Hindlimb muscle (tissue), 1 donor: ENCODE results near the gene IGFALS. TPM values are rescaled to one million over a fixed set of nuclear protein-coding genes. Genes with fewer than 3 reads are reported as not detected.
A peak's percentile ranks its signal among the peaks of the same experiment; 100 is the strongest.

ENCODE experiments used
- DNase-seq: peaks from one replicate; pipeline ENCODE4 v3.0.0-alpha.2; 2013
- polyA plus RNA-seq: library from polyadenylated mRNA; unstranded; fragments of 120-200 nt; gene quantifications from one replicate; pipeline ENCODE4 v1.2.1, GENCODE V29; 2013; ENCODE audit not compliant: insufficient read length

The IGFALS gene
- polyA plus RNA-seq, result 0.52 TPM

DNA sequence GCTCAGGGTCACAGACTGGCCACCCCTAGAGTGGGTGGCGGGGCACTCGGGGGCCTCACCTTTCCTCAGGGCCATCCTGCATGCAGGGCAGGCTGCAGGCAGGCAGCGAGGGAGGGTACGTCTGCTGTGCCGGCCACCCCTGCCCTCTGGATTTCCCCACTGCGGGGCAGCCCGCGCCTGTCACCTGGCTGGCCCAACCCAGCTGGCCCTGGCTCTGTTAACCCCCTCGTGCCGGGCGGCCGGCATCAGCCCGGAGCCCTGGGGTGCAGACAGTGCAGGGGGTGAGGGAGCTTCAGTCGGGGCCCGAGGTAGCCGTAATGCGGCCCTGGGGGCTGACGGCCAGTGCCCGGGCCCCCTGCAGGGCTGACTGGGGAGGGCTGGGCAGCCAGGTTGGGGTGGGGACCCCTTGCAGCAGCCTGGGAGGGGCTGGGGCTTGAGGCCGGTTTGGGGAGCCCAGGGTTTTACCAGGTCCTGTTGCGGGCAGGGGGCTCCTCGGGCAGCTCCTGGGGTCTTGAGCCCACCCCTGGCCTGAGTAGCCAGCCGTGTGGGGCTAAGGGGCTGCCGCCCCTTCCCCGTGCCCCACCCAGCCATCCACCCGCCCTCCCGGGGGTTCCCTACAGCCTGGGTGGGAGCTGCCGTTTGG lies at the start of gene IGFALS:
Gene IGFALS, minus strand, starts transcription at position 128 of the 643 bp plus-strand sequence. Its CDS starts 53 bp downstream, at position 75.
- no peak for DNase-seq

DNA sequence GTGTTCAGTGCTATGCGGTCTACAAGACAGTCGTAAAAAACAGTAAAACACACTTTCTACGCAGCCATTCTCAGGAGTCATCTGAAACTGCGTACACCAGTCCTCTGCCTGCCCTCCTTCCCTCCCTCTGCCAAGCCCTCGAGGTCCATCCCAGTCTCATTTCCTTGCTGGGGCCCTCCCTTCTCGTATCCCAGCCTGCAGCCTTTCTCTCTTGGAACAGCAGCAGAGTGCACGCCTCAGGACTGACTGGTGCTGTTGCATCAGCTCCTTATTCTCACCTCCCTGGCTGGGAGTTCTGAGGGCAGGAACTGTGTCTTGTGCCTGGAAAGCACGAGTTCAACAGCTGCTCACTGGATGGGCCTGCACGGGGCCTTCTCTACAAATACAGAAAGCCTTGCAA lies 46.0 kb upstream of the IGFALS start:
- DNase-seq, result no peak

DNA sequence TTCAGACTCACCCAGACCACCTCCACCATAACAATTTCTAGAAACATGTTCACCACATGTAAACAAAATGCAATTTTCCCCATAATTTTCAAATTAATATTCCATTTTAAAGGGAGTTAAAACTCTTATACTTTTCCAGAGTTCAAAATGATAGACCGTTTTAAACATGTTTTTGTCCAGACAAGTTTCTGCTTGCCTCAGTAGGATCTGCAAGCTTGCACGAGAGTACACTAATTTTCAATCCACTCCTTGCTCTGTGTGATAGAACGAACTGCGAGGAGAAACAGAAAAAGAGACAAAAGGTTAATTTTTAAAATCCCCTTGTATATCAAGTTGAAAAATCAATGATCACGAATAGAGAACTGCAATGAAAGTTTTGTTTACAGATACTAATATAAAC lies 40.6 kb upstream of the IGFALS start:
- DNase-seq, result no peak

DNA sequence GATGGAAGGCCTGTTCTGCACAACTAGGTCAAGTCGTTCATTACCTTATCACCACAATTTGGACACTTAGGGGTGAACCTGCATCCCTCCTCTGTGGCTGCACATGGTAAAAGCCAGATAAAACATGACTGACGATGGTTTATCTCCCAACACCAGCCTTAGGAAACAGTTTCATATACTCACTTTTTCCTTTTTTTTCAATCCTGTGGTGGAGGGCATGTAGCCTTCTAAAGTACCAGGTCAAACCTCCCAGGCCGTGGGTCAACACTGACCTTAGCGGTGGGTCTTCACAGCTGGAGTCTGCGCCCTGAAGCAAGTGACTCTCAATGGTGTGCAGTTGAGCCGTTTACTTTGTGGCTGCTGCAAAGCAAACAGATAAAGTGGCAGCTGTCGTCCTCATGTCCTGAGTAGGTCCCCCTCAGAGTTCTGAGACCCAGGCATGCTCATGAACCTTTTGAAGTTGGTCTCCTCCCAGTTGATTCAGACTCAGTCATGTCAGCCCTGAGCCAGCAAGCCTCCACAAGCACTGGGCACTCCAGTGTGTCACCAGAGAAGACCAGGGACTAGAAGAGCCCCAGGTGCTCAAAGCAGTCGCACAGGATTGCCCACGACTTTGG lies 39.4 kb upstream of the IGFALS start:
- no peak for DNase-seq

DNA sequence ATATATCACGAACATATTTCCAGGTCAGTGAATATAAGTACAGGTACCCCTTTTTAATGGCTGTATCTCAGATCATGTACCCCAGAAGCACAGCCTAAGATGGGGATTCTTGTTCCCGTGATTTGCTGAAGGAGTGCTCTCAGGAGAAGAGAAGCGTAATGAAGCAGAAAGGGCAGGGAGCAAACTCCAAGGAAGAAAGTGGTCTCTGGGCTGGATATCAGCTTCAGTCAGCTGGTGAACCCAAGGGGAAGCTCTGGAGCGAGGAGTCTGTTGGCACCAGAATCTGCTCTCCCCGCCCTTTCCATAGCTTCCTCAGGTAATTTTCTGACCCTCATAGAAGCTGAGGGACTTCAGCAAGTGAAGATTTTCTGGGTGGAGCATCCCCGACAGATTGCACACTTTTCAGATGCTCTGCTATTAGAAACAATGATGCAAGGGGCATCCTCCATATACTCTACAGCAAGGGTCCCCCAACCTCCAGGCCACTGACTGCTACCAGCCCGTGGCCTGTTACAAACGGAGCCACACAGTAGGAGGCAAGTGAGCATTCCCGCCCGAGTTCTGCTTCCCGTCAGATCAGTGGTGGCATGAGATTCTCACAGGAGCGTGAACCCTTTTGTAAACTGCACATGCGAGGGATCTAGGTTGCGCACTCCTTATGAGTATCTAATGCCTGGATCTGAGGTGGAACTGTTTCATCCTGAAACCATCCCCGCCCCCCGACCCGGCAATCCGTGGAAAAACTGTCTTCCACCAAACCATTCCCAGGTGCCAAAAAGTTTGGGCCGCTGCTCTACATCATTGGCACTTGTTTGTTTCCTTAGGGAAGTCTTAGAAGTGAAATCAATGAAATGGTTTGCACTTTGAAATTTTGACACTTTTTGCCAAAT lies 37.9 kb upstream of the IGFALS start:
- no peak for DNase-seq

DNA sequence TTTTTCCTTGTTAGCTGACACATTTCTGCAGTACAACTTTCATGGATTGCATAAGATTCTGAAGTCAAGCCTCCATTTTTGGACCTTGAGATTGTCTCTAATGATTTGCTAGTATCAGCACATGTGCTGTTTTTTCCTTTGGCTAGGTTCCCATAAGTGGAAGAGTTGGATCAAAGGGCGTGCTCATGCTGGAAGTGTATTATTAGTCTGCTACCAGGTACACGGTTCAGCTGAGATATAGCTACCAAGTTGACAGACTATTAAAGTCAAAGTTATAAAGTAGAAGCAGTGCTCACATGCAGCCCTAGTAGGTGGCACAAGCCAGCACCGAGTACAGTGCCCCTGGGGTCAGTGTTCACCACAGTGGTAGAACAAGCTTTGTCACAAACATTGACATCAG lies 36.7 kb upstream of the IGFALS start:
- no peak for DNase-seq

DNA sequence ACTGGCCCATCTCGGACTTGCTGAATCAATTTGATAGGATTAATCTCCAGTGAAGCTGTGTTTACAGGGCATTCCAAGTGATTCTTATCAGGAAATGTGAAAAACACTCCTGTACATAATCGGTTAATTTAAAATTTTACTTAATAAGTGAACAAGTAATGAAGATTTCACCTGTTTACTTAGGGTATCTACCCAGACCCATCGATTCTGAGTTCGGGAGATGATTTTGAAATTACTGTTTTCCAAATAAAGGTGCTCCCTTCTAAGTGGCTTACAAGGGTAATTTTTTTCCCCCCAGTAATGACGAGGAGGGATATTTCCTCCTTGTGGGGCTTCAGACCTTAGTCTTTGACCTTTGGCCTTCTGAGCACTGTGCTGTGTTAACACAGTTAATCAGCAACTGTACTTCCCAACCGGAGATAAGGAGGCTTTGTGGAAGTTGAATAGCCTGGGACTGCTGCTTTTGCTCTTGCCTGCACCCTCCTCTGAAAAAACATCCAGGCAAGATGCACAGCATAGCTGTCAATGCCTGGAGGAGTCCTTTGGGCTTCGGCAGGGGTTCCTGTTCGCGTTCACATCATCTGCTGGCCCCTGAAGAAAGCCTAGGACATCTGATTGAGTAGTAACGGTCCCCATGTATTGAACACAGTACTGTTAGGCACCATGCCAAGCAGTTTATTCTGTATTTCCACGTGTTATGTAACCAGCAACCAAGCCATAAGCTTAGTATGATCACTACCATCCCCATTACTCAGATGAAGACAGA lies 35.3 kb upstream of the IGFALS start:
- no peak for DNase-seq

DNA sequence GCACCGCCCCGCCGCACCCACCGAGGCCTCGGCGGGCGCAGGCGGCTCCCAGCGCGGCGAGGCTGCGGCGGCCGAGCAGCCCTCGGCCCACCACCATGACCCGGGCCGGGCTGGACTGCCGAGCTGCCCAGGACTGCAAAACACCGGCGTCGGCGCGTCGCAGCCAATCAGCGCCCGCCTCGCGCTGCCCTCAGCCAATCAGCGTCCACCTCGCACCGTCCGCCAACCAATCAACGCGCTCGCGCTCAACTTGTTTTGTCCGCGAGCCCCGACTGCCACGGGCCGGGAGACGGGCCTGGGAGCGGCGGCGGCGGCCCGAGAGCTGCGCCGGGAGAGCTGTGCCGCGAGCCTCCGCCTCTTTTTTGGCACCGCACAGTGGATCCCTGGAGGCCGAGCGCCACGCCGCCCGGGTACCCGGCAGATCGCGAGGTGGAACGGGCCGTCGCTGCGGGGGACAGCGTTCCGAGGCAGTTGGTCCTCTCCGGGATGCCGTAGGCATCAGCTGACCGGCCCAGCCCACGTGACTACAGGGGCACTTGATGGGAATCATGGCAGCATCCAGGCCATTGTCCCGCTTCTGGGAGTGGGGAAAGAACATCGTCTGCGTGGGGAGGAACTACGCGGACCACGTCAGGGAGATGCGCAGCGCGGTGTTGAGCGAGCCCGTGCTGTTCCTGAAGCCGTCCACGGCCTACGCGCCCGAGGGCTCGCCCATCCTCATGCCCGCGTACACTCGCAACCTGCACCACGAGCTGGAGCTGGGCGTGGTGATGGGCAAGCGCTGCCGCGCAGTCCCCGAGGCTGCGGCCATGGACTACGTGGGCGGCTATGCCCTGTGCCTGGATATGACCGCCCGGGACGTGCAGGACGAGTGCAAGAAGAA lies 33.4 kb upstream of the IGFALS start, which contains the start of the genes FAHD1 and HAGH:
Gene FAHD1, plus strand, starts transcription at position 516 of the 883 bp plus-strand sequence. Its CDS starts 33 bp downstream, at position 549.
Gene HAGH, minus strand, starts transcription at position 135 of the 883 bp plus-strand sequence. Its CDS starts 38 bp downstream, at position 97.
- peak; percentile 96 for DNase-seq

DNA sequence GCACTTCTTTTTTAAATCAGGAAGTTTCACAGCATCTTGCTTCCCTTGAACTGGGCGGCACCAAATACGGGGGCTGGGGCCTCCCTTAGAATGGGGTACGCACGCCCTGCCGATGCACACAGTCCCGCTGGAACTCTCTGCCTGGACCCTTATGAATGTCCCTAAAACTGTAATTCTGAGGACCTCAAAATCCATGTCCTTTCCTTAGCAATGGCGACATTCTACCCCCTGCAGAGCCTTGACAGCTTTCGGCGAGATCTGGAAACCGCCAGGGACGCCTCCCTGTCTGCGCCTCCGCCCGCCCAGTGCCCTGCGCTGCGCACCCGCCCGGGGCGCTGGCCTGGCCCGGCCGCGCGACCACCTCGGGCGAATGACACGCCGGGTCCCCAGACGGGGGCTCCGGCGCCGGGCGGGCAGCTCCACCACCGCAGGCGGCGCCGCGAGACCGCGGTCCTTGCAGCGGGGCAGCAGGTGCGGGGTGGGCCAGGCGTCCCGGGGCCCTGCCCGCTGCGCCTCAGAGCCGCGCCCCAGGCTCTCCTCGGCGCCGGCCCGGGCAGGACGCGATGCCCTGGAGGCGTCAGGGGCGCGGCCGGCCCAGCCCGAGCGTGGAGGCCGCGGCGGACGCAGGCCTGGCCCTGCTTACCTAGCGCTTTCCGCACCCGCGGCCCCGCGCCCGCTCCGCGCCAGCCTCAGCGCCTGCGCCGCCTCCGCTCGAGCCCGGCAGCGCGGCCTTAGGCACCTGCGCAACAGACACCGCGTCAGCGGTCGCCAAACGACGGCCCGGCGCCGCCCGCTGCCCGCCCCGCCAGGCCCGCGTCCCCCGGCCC lies 32.6 kb upstream of the IGFALS start:
- DNase-seq, result peak; percentile 49

DNA sequence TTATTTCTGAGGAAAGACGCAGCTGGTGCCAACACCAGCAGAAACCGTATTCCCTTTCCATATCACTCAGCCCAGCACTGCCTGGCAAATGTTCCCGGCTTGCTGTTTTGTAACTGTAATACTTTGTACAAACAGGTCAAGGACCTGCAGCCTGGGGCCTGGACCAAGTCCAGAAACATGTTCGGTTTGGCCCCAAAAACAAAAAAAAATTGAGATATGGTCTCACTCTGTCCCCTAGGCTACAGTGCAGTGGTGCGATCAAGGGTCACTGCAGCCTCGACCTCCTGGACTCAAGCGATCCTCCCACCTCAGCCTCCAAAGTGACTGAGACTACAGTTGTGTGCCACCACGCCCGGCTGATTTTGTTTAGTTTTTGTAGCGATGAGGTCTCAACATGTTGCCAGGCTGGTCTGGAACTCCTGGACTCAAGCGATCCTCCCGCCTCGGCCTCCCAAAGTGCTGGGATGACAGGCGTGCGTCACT lies 31.9 kb upstream of the IGFALS start:
- no peak for DNase-seq

DNA sequence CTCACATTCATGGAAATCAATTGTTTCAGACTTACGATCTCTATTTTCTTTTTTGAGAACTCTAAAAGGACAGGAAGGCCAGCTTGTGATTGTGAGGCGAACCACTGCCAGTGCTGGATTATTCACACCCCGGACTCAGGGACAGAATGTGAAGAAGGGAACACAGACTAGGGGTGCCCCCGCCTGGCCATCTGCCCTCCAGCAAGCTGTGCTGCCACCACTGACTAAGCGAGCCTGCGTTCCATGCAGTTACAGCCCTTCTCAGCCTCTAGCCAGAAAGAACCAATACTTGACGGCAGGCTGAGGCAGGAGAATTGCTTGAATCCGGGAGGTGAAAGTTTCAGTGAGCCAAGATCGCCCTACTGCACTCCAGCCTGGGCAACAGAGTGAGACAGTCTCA lies 30.3 kb upstream of the IGFALS start:
- DNase-seq, result no peak

DNA sequence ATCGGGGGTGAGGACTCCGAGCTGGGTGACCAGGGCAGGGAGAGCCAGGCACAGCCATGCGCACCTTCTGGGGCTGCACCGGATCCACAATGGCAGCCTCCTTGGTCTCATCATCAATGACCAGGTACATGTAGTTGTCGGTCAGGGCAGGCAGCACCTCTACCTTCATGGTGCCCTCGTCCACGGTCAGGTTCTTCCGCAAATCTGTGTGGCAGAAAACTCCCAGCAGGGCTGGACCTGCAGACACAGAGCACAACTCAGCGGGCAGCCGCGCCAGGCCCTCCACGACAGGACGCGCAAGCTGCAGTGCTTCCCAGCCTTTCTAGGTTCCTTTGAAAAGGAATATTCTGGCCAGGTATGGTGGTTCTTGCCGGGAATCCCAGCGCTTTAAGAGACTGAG lies 29.3 kb upstream of the IGFALS start:
- DNase-seq, result no peak

DNA sequence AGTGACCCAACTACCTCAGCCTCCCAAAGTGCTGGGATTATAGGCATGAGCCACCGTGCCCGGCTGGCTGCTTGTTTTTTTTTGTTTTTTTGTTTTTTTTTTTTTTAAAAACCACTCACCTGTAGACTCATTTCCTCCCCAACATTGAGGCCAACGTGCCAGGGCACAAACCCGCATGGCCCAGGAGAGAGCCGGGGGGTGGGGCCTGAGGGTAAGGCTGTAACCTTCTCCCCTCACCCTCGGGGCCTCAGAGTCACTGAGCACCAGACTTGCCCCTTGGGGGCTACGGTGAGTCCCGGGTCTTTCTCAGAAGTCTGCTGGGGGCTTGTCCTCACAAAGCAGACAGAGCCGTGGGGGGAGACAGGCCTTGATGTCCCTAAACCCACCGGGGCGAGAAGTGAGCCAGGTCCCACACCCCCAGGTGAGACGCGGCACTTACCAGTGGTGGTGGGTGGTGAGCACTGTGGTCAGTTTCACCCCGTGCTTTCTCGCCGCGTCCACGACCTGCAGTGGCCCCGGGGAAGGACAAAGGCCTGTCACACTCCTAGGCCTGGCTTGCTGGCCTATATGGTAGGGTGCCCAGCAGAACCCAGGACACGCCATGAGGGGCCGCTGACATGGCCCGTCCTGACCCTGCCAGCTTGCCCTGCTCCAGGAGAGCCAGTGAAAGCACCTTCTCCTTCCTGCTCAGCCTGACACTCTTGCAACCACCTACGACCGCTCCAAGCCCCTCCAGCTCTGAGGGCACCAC lies 28.5 kb upstream of the IGFALS start:
- DNase-seq, result no peak

DNA sequence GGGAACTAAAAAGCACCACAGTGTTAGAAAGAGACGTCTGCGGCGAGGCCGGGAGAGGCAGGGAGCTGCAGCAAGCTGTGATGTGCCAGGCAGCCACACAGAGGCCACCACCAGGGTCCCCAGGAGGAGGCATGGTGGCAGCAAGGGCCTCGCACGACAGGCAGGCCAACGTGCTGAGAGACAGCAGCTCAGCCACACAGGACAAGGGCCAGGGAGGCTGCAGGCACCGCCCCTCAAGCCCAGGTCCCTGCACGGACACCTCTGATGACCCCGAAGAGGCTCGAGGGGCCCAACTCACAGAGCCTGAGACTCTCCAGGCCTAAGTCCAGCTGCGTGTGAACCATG lies 27.4 kb upstream of the IGFALS start:
- DNase-seq, result no peak

DNA sequence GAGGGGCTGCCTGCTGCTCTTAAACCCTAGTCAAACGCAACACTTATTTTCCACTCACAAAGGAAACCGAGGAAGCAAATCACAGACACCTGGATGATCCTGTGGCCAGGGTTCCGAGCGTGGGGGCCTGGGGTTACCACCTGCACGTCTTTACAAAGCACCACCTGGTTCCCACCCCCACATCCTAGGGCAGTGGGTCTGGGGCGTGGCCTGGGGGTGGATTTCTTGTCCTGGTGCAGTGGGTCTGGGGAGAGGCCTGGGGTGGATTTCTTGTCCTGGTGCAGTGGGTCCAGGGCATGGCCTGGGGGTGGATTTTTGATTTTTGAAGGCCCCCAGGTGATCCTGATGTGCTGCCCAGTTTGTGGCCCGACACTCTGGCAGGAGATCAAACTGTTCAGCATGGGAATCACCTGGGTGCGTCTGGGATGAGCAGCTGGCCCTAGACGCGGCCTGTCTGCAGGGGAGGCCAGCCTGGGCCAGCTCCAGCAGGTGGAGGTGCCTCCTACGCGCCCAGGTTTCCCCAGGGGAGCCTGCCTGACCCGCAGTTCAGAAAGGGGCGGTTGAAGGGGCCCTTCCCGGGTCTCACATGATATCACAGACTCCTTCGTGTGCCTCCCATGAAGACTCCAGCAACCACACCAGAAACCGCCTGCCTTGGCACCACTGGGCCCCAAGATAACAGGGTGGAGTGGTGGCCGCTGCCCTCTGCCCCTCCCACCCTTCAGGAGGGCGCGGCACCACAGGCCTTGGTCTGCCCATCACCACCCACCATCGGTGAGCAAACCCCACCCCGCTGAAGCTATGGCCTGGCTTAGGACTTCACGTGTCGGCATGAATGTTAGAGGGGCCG lies 26.8 kb upstream of the IGFALS start:
- DNase-seq, result no peak

DNA sequence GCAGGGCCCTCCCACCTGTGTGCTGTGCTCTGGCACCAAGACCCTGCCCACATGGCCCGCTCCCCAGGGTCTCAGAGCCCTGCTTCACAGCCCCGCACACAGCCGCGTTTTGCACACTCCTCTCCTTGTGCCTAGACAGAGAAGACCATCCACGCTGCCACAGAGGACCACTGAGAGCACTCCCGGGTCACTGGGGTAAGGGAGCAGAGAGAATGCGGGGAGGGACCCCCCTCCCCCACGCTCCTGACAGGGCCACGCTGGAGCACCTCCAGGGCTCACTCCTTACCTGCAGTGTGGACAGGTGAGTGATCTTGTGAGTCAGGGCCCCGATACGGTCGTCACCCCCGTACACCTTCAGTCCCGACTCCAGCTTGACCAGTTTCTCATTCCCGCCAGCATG lies 26.1 kb upstream of the IGFALS start:
- DNase-seq, result no peak

DNA sequence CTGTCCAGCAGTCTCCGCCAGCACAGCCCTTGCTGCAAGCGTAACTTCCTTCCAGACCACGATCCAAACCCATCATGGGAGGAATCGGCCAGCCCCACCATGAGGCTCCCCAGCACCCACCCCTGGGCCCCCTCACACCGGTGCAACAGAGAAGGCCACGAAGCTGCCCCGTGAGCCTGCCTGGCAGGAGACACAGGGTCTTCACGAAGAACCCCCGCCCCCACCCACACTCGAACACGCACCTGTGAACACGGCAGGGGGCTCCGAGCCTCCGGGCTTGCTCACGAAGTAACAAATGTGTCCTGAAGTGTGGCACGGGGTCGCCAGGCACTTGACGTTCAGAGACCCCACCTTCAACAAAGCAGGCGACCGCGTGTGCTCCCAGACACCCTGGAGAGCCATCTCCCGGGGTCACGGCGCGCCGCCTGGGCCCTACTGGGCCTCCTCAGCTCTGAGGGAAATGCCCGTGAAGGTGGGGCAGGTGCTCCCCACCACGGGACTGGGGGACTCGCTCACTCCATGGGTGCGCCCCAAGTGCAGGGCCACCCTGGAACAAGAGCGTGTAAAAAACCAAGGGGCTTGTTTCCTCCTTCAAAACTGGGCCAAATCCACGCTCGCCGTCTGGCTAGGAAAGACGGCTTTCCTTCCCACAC lies 25.5 kb upstream of the IGFALS start:
- DNase-seq, result no peak

DNA sequence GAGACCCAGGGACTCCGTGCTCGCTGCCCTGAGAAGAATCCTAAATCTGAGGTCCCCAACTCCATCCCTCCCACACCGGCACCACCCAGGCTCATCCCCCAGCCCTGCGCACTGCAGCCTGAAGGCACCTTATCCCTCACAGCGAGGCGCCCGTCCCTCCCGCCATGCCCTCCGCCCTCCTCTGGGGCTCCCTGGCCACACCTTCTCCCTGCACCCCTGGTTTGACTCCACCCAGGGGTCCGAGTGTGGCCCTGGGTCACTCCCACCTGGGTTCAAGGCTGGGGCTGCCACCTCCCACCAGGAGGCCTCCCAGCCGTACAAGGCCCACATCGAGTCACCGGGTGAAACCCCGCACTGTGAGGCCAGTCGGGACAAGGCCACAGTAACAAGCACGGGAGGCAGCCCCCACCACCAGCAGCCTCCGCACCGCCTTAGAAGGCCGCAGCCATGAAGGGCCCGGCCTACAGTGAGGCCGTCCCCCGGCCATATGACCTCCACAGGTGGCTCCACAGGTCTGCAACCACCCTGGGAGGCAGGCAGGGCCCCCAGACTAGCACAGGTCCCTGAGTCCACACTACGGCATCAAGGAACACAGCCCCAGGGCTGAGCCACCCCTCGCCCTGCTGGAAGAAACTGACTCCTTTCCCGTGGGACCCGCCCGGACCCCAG lies 24.8 kb upstream of the IGFALS start:
- no peak for DNase-seq
